D341Med (cell line): ENCODE data around the gene ANXA3.

ENCODE experiments used
- DNase-seq: peaks from one replicate; pipeline ENCODE4 v3.0.0; 2012; ENCODE audit warnings: low spot score

Gene ANXA3

DNA sequence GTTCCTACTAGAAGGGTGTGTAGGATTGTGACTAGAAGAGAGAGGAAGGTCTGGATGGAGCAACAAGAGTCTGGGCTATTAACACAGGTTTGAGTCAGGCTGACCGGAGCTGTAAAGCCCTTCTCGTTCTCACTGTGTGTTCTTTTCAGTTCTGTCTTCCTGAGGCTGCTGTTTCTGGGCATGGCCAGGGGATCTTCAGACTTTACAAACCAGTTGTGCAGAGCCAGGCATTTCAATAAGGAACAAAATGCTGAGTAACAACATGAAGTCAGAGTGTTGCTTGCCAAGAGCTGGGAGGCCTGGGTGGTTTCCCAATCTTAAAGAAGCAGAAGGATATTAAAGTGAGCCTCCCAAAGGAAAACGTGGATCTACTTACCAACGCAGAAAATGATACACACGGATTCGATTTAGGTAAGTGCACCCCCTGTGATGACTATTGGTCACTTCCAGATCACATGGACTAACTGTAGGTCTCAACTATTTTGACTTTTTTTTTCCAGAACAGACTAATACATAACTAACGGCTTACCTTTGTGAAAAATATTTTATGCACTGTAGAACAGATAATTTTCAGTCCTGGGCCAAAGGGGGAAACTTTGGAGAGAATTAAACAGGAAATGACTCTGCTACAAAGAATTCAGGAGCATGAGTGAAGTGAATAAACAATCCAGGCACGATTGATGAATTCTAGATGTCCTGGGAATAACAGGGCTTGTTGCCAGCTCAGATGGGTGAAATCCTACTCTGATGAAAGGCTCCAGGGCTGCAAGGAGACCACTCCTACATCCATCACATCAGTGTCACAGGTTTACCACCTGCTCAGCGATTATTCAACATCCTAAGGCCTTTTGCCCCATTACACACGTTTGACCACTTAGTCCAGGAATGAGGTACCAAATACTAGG lies 94.5 kb downstream of the ANXA3 start:
- no peak for DNase-seq

DNA sequence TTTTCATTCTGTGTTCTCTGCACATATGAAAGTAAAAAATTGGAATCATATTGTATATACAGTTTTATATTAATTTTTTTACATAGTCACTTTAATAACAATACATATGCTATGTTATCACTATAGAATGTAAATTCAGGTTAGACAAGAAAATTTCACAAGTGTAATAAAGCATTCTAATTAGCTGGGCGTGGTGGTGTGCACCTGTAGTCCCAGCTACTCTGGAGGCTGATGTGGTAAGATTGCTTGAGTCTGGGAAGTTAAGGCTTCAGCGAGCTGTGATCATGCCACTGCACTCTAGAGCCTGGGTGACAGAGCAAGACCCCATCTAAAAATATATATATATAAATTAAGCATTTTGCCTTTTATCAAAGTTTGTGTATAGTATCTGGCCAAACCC lies 95.7 kb downstream of the ANXA3 start:
- DNase-seq = no peak

DNA sequence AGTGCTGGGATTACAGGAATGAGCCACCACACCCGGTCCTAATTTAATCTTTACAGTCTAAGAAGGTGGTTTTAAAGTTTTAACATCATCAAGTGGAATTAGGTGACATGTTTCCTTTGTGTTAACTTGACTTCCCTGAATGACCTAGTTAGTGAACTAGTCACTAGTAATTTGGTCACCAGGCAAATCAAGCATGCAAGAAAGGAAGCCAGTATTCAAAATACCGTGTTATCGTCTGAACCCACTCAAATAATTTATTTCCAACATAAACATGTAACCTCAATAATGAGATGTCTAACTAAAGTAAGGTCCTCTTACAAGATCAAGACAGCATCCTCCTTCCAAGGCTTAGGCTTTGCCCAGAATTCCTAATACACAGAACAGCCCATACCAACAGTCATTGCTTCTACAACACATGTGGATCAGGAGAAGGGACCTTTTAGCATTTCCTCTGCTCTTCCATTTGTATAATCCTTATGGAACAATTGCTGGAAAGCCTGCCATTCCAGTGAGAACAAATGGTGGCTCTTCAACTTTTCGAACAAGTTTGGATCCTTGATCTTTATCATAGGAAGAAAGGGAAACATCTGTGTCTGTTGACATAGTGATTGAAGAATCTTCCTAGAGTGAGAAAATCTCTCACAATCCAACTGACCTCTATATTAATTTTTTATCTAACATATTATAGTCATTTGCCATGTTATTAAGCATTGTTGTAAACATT lies 97.2 kb downstream of the ANXA3 start:
- no peak for DNase-seq

DNA sequence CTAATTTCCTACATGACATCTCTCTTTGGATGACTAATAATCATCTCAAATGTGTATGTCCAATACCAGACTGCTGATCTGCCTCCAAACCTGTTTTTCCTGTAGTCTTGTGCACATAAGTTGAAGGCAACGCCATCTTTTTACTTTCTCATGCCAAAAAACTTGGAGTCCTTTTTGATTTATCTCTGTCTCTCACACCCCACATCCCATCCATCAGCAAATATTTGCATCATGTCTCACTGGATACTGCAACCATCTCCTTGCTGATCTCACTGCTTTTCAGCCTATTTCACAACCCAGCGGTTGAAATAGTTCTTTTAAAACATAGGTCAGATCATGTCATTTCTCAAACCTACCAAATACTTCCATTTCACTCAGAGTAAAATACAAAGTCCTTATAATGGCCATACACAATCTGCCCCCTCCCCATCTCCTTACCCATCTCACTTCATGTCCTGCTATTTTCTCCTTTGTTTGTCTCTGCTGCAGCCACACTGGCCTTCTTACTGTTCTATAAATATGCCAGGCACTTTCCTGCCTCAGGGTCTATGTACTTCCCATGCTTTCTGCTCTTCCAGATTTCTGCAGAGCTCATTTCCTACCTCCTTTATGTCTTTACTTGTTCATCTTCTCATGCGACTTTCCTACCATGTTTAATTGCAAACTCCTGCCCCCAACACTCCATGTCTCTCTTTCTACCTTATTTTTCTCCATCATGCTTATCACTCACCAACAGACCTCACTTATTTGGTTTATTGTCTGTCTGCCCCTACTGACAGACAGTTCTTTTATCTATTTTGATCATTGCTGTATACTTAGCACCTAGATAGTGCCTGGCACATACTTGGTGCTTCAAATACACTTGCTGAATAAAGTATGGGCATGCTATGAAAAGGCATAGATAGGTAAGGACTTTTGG lies 98.8 kb downstream of the ANXA3 start:
- no peak for DNase-seq

DNA sequence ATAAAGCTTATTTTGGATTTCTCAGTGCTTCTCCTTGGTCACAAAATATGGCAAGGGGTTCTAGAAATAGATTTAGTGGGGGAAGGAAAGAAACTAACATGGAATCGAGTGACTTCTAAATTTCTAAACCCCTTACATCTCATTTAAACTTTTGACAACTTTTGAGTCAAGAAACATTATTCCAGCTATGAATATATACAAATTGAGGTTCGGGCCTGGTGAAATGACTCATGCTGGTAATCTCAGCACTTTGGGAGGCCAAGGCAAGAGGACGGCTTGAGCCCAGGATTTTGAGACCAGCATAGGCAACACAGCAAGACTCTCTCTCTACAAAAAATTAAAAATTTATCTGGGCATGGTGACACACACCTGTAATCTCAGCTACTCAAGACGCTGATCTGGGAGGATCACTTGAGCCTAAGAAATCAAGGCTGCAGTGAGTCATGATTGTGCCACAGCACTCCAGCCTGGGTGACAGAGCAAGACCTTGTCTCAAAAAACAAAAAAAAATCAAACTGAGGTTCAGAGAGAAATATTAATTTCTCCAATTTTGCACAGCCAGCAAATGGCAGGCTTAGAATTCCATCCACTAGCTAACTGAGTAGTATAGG lies 99.8 kb downstream of the ANXA3 start:
- DNase-seq = no peak

DNA sequence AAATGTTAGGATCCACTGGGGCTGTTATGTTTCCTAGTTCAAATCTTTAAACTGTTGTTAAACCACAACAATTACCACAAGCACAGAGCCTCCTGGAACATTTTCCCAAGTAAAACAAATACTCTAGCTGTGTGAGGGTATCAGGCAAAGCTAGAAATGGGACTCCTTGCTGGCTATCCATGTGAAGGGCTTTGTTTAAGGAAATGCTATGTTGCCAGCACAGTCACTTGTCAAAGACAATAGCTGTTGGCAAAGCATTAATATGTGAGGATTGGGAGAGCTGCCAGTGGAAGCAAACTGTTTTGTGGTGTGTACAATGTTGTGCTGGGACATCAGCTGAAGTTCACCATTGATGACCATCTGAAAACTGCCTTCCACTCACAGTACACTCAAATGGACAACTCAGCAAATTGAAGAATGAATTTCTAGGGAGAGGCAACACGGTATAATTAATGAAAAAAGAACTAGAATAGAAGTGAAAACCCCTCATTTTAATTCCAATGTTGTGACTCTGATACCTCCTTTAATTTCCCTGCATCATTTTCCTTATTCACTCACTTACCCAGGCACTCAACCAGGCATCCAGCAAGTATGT lies 100.8 kb downstream of the ANXA3 start:
- no peak for DNase-seq

DNA sequence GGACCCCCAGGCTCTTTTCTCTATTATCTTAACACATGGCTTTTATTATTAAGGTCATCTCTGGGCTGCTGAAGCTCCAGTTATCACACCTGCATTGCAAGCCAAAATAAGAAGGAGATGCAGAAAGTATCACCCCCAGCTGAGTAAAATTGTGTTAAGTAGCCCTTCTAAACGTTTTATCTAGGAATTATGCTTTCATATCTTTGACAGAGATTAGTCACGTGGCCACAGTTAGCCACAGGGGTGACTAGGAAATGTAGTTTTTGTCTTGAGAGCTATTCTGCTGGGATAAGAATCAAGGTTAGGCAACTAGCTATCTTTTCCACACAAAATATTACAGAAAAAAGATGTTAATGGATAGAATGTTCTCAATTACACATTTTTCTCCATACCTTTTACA lies 102.1 kb downstream of the ANXA3 start:
- DNase-seq = no peak

DNA sequence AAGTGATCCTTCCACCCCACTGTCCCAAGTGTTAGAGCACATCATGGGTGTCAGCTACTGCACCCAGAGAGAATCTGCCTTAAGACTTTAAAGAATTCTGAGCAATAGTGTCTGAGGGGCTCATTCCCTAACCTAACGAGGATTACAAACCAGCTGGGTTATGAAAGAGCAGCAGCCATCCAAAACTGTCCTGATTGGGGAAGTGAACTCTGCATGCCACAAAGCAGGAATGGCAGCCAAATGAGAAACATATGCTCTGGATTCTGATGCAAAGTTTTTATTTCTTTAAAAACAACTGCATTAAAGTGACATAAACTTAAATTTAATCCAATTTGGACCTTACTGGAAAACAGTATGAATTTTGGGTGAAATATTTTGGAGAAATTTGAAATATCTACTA lies 103.2 kb downstream of the ANXA3 start:
- no peak for DNase-seq

DNA sequence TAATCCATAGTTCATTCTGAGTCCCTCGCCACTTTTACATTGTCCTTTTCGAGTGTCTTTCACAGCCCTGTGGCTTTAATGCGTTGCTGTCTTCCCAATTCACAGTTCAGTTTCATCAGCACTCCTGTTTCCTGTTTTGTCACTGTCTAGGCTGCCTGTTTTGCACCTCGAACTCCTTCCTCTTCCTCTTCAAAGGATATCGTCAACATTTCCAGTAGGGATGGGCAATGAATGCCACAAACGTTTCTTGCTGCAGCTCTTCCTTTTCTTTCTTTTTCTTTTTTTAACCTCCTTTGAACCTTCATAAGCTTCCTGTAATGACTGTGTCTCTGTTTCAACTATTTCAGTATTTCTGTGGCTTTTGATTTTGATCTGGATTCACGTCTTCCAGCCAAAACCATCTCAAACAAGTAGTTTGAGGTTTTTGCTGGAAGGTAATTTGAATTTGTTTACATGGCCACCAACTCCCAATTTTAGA lies 105.4 kb downstream of the ANXA3 start:
- no peak for DNase-seq

DNA sequence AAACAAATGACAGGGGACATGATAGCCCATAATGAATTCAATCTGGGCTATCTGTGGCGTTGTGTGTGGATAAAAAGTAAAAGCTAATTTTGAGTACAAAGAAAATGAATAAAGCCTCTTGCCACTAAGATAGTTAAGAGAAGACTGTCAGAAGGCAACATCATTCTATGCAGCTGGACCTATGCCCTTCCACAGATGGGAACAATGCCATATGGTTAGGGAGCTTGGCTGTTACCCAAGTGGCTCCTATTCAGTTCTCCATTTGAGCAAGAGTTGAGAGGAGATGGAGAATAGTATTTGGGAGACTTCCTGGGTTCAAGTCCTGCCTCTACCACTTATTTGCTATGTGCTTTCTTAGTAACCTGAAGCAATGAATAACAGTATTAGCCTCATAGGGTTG lies 107.7 kb downstream of the ANXA3 start:
- DNase-seq = no peak

DNA sequence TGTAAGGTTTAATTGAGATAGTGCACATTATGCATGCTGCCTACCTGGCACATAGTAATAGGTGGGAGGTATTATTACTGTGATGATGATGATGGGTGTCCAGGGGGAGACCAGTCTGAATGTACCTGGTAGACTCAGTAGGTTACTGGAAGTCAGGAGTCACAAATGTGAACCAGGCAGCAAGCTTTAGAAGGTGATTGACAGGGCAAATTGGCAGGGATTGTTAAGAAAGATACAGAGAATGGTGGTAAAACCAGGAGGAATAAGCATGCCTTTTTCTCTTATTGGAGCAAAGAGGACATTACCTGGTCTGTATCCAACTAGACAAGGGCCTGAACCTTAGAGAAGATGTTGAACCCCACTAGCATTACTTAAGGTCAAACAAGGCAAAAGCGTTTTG lies 108.1 kb downstream of the ANXA3 start:
- DNase-seq = no peak
